ENCODE data around the gene ZCCHC7. TPM values are rescaled to one million over a fixed set of nuclear protein-coding genes. Genes with fewer than 3 reads are reported as not detected.

ZCCHC7 gene
- polyA plus RNA-seq, 1 donor from 2014 or later, result 10.9 TPM

- Histone ChIP-seq H3K79me2 (replicated peaks; ENCODE audit: insufficient read depth, low read length) (no peaks in the 10 kb centered on the region), H3K9me2 (ENCODE audit: insufficient read depth, low read length) (no peaks in the 10 kb centered on the region), H3K27ac (ENCODE audit: low read length) (no peak overlapping the region), H3K4me3 (ENCODE audit: low read length) (no peak overlapping the region), H2AFZ (ENCODE audit: low read depth, low read length) (no peak overlapping the region), H3K36me3 (ENCODE audit: insufficient read depth, low read length) (no peaks in the 10 kb centered on the region), H3K4me2 (ENCODE audit: low read length) (no peak overlapping the region), H3K9me3 (ENCODE audit: low read length) (no peaks in the 10 kb centered on the region), H3K27me3 (ENCODE audit: insufficient read depth, low read depth, low read length) (no peaks in the 10 kb centered on the region), H3F3A (ENCODE audit: insufficient read depth, low read length, poor library complexity, severe bottlenecking) (no peaks in the 10 kb centered on the region), H4K20me1 (ENCODE audit: insufficient read depth) (no peaks in the 10 kb centered on the region), H3K9ac (ENCODE audit: low read length) (no peak overlapping the region)
- no peak for TF ChIP-seq SMC3 (conservative IDR thresholded peaks at IDR 0.05; ENCODE audit: poor library complexity)
- no peak for TF ChIP-seq EP300 (conservative IDR thresholded peaks at IDR 0.05; ENCODE audit: poor library complexity, severe bottlenecking)
- no peak for TF ChIP-seq POLR2AphosphoS5 (IDR thresholded peaks at IDR 0.05)
- TF ChIP-seq TAF1 (IDR thresholded peaks at IDR 0.05; ENCODE audit: low read depth), result no peak
- no peak for TF ChIP-seq EZH2 (IDR thresholded peaks at IDR 0.05; ENCODE audit: borderline replicate concordance, insufficient read depth, low read length, poor library complexity, severe bottlenecking)
- no peak for TF ChIP-seq REST (IDR thresholded peaks at IDR 0.05; ENCODE audit: borderline replicate concordance)
- TF ChIP-seq RAD21 (conservative IDR thresholded peaks at IDR 0.05), result no peak
- TF ChIP-seq MXI1 (conservative IDR thresholded peaks at IDR 0.05; ENCODE audit: poor library complexity, severe bottlenecking), result no peak
- no peak for TF ChIP-seq CTCF (IDR thresholded peaks at IDR 0.05; ENCODE audit: poor library complexity, severe bottlenecking)
Observed at GRCh38 chr9:37281541-37281940, 161.2 kb downstream of the ZCCHC7 start.

GRCh38 chr9:37283730-37284325 lies 163.5 kb downstream of the ZCCHC7 start:
- H3F3A ChIP-seq (ENCODE audit: insufficient read depth, low read length, poor library complexity, severe bottlenecking), result no peaks in the 10 kb centered on the region
- H3K36me3 ChIP-seq (ENCODE audit: insufficient read depth, low read length), result no peaks in the 10 kb centered on the region

More at GRCh38 chr9:37283730-37284325, 163.5 kb downstream of the ZCCHC7 start:
- H3K27me3 ChIP-seq (ENCODE audit: insufficient read depth, low read depth, low read length), result no peaks in the 10 kb centered on the region
- no peak overlapping the region for H3K27ac ChIP-seq (ENCODE audit: low read length)
- no peak overlapping the region for H2AFZ ChIP-seq (ENCODE audit: low read depth, low read length)
- no peak overlapping the region for H3K4me2 ChIP-seq (ENCODE audit: low read length)
- no peaks in the 10 kb centered on the region for H3K9me2 ChIP-seq (ENCODE audit: insufficient read depth, low read length)
- H3K9me3 ChIP-seq (ENCODE audit: low read length), result no peaks in the 10 kb centered on the region
- TF ChIP-seq REST (IDR thresholded peaks at IDR 0.05; ENCODE audit: borderline replicate concordance) (no peak), EZH2 (IDR thresholded peaks at IDR 0.05; ENCODE audit: borderline replicate concordance, insufficient read depth, low read length, poor library complexity, severe bottlenecking) (no peak), SMC3 (conservative IDR thresholded peaks at IDR 0.05; ENCODE audit: poor library complexity) (no peak), RAD21 (conservative IDR thresholded peaks at IDR 0.05) (no peak), POLR2AphosphoS5 (IDR thresholded peaks at IDR 0.05) (no peak), CTCF (IDR thresholded peaks at IDR 0.05; ENCODE audit: poor library complexity, severe bottlenecking) (no peak), EP300 (conservative IDR thresholded peaks at IDR 0.05; ENCODE audit: poor library complexity, severe bottlenecking) (no peak), MXI1 (conservative IDR thresholded peaks at IDR 0.05; ENCODE audit: poor library complexity, severe bottlenecking) (no peak), TAF1 (IDR thresholded peaks at IDR 0.05; ENCODE audit: low read depth) (no peak)
- no peaks in the 10 kb centered on the region for H4K20me1 ChIP-seq (ENCODE audit: insufficient read depth)
- H3K4me3 ChIP-seq (ENCODE audit: low read length), result no peak overlapping the region
- H3K79me2 ChIP-seq (replicated peaks; ENCODE audit: insufficient read depth, low read length), result no peaks in the 10 kb centered on the region
- no peak overlapping the region for H3K9ac ChIP-seq (ENCODE audit: low read length)

Measured in neural cell (in vitro differentiated cells).